ENCODE results near the gene NT5C3B.
"Not testable (repeated sequence)": the region's sequence is repeated elsewhere in the genome, so short reads cannot be mapped to it uniquely, and the experiment has no call there.

Gene NT5C3B

DNA sequence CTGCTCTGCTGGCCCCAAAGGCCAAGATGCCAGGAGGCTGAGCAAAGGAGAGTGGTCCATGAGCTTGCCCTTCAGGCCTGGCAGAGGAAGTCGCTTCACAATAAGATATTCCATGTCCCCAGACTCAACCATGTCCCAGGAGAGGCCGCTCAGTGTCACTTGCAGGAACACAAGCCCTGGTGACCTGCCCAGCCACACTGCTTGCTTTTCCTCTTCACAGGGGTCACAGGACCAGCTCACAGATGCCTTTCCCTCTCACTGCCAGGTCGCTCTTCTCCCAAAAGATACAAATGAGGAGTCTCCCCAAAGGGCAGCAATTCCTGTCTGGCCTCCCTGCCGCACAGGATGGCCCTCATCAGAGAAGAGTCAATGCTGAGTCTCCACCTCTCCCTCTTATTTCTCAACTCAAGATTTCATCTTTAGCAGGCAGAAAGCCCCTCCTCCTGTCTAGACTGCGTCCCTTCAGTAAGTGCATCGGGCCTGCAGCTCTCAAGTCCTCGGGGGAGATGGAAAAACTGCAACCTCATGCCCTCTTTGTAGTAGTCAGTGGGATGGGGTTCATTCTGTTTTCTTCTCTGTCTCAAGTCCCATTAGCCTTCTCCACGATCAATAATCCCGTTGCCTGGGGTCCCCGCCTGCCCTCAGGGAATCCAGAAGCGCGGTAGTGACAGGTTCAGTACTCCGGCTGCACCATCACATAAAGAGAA lies 54.5 kb downstream of the NT5C3B start:
- no peak for DNase-seq

DNA sequence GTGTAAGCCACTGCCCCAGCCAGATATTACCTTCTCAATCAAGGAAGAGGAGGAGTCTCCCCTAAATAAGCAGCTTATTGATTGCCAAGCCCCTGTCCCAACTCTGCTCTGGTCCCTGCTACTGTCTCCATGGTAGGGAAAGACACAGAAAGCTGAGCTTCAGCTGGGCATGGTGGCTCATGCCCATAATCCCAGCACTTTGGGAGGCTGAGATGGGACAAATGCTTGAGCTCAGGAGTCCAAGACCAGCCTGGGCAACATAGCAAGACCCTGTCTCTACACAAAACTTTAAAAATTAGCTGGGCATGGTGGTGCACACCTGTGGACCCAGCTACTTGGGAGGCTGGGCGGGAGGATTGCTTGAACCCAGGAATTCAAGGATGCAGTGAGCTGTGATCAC lies 56.1 kb downstream of the NT5C3B start:
- DNase-seq: no peak

DNA sequence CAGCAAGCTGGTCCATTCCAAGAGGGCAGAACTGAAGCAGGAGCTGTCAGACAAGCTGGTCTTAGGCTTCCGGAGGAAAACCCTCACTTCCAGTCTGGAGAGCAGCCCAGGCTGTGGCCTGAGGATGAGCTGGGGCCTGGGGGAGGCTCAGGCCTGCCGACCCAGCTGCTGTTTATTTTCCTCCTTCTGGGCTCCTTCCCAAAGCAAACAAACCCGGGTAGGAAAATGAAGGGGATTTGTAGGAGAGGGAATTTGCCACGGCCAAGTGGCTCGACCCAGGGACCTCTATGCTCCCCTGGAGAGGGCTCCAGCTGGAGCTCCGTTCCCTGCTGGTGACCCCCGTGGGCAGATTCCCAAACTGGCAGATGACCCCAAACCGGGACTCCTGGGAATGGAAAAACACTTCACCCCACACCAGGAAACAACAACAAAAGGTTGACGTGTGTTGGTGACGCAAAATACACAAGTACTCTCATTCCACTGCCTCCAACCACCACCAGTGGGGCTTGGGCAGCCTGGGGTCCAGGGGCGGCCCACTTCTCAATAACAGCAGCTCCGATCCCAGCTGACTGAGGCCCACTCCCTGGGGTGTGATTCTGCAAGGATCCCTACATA lies 58.4 kb downstream of the NT5C3B start:
- DNase-seq: no peak

DNA sequence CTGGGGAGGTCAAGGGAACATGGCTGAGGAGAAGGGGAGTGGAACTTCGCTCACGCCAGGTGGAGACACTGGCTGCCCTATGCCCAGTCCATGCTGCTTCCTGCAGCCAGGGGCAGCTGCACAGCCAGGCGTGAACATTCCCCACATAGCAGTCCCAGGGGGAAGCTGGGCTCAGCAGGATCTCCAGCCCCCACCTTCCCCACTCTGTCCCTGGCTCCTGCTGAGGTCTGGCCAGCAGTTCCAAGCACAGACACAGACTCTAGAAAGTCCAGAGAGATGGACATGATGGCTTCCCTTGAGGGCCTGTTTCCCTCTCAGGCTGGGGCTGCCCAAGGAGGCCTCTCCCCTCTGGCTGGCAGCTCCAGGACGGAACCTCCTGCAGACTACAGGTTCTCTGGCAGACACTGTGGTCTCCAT lies 58.9 kb downstream of the NT5C3B start:
- DNase-seq: no peak

DNA sequence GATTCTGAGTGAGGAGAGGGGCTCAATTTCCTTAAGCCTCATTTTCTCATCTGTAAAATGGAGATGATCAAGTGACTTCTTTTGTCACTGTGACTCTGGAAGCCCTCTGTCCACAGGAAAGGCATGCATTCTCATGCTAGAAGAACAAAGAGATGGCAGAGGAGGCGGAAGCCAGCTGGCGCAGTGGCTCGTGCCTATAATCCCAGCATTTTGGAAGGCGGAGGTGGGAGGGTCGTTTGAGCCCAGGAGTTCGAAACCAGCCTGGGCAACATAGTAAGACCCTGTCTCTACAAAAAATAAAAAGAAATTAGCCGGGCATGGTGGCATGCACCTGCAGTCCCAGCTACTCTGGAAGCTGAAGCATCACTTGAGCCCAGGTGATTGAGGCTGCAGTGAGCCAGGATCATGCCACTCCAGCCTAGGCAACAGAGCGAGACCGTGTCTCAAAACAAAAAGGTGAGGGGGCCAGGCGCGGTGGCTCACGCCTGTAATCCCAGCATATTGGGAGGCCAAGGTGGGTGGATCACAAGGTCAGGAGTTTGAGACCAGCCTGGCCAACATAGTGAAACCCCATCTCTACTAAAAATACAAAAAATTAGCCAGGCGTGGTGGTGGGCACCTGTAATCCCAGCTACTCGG lies 59.7 kb downstream of the NT5C3B start:
- not testable (repeated sequence) for DNase-seq

DNA sequence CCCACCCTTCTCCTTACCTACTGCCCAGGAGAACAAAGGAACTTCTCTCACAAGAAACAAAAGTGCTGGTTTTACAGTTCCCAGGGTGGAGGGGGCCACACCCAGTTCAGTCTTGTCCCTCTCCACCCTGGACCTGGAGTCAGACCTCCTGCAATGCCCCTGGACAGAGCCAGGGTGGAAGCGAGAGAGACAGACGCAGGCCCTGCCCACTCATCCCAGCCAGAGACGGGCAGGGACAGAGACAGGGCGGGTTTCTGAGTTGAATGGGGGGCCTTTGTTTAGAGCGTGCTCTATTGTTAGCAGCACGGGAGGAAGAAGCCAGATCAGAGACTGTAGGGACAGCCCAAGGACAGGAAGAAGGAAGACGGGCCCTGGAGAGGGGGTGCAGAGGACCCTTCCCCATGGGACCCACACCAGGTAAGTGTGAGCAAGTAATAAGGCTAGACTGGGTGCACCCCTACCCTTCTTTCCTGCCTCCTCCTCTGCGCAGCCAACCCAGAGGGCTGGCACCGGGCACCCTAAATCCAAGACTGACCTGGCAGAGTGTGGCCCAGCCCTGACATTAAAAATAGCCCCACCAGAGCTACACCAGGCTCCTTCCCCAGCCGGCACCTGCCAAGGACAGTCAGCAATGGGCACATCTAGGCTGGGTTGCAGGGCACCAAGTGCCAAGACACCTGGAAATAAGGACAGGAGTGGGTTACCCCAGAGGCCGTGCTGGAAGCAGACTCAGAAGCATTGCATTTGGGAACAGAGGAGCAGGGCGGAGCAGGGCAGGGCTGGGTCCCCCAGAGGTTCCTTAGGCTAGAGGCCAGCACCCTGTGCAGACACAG lies 60.4 kb downstream of the NT5C3B start:
- no peak for DNase-seq
